Esophagus (tissue), 2 donors: ENCODE results near the gene DHDH. TPM values are rescaled to one million over a fixed set of nuclear protein-coding genes. Genes with fewer than 3 reads are reported as not detected.

Experiments
- H3K27ac ChIP-seq, 2 donors: one replicate each; pipeline ENCODE4 v1.5.1; 2013; ENCODE audit warnings: low read depth in 2 of 2, mild to moderate bottlenecking in 2 of 2, inconsistent platforms in 1 of 2, low read length in 1 of 2, moderate library complexity in 1 of 2
- H3K27me3 ChIP-seq, 2 donors: one replicate each; pipeline ENCODE4 v1.6.1; 2013; ENCODE audit warnings: low read length in 2 of 2, control low read depth in 1 of 2, mild to moderate bottlenecking in 1 of 2; ENCODE audit not compliant: insufficient read depth in 2 of 2, control insufficient read depth in 1 of 2
- H3K36me3 ChIP-seq, 2 donors: one replicate each; pipeline ENCODE4 v1.6.1; 2013; ENCODE audit warnings: low read length in 1 of 2; ENCODE audit not compliant: control insufficient read depth in 2 of 2, insufficient read depth in 2 of 2
- H3K4me1 ChIP-seq, 2 donors: one replicate each; pipeline ENCODE4 v1.6.1; 2013; ENCODE audit warnings: low read length in 1 of 2; ENCODE audit not compliant: control insufficient read depth in 2 of 2, insufficient read depth in 2 of 2
- H3K4me3 ChIP-seq, 2 donors: one replicate each; pipeline ENCODE4 v1.5.1; 2013; ENCODE audit warnings: low read length in 2 of 2, mild to moderate bottlenecking in 2 of 2, low read depth in 1 of 2, moderate library complexity in 1 of 2
- H3K9me3 ChIP-seq, 2 donors: one replicate each; pipeline ENCODE4 v1.6.1; 2013; ENCODE audit warnings: mild to moderate bottlenecking in 2 of 2, low read depth in 1 of 2, low read length in 1 of 2, moderate library complexity in 1 of 2; ENCODE audit not compliant: control insufficient read depth in 2 of 2, insufficient read depth in 1 of 2
- WGBS, 2 donors: extraction: QIAGEN DNeasy Blood & Tissue Kit; methylation state at CpG; one replicate each; pipeline ENCODE4 v1.1.7; 2013; 5-methylcytosine and 5-hydroxymethylcytosine counted together
- polyA plus RNA-seq, 2 donors: library from polyadenylated mRNA; stranded (reverse); fragments of 200-250 nt; gene quantifications; one replicate each; pipeline ENCODE4 v1.2.3, GENCODE V29; 2013
- donor health status: healthy with polysubstance abuse.
- donor health status: Bipolar disorder and iron deficiency.

DHDH gene
- polyA plus RNA-seq, 2 donors, result 0.57 to 1.3 TPM

DNA sequence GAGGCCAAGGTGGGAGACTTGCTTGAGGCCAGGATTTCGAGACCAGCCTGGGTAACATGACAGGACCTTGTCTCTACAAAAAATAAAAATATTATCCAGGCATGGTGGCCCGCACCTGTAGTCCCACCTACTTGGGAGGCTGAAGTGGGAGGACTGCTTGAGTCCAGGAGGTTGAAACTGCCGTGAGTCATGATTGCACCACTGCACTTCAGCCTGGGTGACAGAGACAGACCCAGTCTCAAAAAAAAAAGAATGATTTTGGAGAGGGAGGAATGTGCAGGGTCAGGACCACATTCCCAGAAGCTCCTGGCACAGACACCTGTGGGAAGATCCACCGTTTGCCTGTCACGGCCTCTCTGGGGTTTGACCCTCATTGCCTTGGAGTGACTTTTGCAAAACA is 11.9 kb downstream of the DHDH start:
- Histone ChIP-seq H3K4me3 (no peak overlapping the region), H3K36me3 (no peaks in the 10 kb centered on the region), H3K4me1 (peaks cover 3 to 4% of the 10 kb centered on the region in 2 donors), H3K27me3 (no peaks in the 10 kb centered on the region), H3K27ac (no peak overlapping the region), H3K9me3 (no peaks in the 10 kb centered on the region)
- WGBS, 2 donors, result 90 to 91% methylated on average over 5 of the region's 5 CpGs

DNA sequence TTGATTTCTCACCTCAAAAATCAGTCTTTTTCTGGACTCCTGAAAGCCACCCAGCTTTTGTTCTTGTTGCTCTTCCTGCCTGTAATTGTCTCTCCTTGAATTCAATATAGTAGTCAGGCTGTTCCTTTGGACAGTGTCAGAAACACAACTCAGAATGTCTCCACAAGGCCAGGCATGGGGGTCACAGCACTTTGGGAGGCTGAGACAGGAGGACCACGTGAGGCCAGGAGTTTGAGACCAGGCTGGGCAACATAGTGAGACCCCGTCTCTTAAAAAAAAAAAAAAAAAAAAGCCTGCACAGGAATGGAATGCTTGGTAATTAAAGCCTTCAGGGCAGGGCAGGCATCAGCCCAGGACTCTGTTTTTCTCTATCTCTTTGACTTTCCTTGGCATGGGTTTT is 12.3 kb downstream of the DHDH start:
- WGBS, 2 donors, result 78 to 84% methylated on average over 2 of the region's 2 CpGs
- no peaks in the 10 kb centered on the region for H3K9me3 ChIP-seq
- H3K27ac ChIP-seq, result no peak overlapping the region
- H3K4me3 ChIP-seq, result no peak overlapping the region
- H3K36me3 ChIP-seq, result no peaks in the 10 kb centered on the region
- H3K27me3 ChIP-seq, result no peaks in the 10 kb centered on the region
- H3K4me1 ChIP-seq, result peaks cover 3 to 4% of the 10 kb centered on the region in 2 donors

DNA sequence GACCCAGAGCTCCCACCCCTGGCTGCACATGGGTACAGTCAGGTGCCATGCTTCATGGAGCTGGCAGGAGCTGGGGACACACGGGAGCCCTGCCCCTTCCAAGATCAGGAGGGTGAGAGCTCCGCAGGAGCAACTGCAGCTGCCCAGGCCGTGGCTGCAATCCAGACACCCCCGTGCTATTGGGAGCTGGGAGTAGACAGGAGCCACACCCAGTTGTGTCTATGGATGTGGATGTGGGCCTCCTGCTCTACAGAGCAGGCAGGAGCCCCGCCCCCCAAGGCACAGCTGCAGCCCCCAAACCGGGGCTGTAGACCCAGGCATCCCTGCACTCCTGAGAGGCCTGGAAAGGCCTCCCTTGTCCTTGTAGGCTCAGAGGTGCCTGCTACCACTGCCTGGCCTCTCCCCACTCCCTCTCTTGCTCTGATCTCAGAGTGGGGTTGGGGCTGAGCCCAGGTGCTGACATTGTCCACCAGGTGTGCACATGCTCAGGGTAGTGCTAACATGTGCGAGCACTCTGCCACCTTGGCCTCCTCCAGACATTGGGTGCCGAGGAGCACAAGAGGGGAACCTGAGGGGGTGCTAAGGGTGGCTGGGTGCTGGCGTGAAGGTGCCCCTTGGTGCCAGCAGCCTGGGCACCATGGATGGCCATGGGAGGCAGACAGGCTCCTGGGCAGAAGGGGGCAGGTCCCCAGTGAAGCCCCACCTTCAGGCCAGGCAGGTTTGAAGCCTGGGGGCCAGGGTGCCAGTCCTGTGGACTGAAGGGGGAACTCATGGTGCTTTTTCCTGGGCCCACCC is 13.2 kb downstream of the DHDH start:
- Histone ChIP-seq H3K36me3 (no peaks in the 10 kb centered on the region), H3K27ac (no peak overlapping the region), H3K4me1 (peaks cover 3 to 4% of the 10 kb centered on the region in 2 donors), H3K9me3 (no peaks in the 10 kb centered on the region), H3K27me3 (no peaks in the 10 kb centered on the region), H3K4me3 (no peak overlapping the region)
- whole genome bisulfite sequencing, 2 donors, result 59 to 73% methylated on average over 8 to 9 of the region's 9 CpGs

DNA sequence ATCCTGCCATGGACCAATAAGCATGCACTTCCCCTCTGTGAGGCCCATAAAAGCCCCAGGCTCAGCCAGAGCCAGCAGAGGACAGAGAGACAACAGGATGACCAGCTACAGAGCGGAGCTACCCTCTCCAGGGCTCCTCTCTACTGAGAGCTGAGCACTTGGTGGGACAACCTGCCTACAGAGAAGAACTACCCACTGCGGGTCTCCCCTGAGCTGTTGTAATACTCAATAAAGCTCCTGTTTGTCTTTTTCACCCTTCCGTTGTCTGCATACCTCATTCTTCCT is 13.7 kb downstream of the DHDH start:
- no peaks in the 10 kb centered on the region for H3K27me3 ChIP-seq
- 94 to 99% methylated on average over 3 of the region's 3 CpGs for WGBS, 2 donors
- H3K27ac ChIP-seq, result no peak overlapping the region
- H3K36me3 ChIP-seq, result no peaks in the 10 kb centered on the region
- no peak overlapping the region for H3K4me3 ChIP-seq
- H3K9me3 ChIP-seq, result no peaks in the 10 kb centered on the region
- H3K4me1 ChIP-seq, result peaks cover 3 to 4% of the 10 kb centered on the region in 2 donors

DNA sequence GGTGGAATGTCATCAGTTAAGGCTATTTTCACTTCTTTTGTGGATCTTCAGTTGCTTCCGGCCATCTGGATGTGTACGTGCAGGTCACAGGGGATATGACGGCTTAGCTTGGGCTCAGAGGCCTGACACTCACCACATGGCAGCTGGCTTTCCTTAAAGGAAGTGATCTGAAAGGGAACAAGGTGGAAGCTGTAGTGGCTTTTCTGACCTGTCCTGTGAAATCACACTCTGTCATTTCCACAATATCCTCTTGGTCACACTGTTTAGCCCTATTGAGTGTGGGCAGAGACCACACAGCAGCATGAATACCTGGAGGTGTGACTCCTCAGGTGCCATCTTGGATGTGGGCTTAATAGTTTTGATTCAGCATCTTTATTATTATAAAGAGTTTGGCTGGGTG is 16.7 kb downstream of the DHDH start:
- no peaks in the 10 kb centered on the region for H3K9me3 ChIP-seq
- no peaks in the 10 kb centered on the region for H3K27me3 ChIP-seq
- 80 to 83% methylated on average over 3 of the region's 3 CpGs for WGBS, 2 donors
- peaks cover 3 to 4% of the 10 kb centered on the region in 2 donors for H3K4me1 ChIP-seq
- no peak overlapping the region for H3K4me3 ChIP-seq
- no peak overlapping the region for H3K27ac ChIP-seq
- H3K36me3 ChIP-seq, result no peaks in the 10 kb centered on the region

DNA sequence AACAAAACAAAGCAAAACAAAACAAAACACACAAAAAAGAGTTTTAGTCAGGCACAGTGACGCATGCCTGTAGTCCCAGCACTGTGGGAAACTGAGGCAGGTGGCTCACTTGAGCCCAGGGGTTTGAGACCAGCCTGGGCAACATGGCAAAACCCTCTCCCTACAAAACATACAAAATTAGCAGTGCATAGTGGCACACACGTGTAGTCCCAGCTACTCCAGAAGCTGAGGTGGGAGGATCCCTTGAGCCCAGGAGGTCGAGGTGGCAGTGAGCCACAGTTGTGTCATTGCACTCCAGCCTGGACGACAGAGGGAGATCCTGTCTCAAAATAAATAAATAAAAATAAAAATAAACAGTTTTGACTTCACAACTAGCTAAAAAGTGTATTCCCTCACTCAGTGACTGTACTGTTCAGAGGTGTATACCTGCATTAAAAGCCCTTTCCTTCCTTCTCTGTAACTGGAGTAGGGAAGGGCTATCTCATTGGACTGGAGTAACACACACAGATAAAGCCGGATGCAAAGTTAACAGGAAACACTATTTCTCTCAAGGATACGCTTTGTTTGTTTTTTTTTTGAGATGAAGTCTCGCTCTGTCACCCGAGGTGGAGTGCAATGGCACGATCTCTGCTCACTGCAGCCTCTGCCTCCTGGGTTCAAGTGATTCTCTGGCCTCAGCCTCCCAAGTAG is 17.5 kb downstream of the DHDH start:
- 56% methylated on average over 9 of the region's 9 CpGs for WGBS, 2 donors
- Histone ChIP-seq H3K27me3 (no peaks in the 10 kb centered on the region), H3K27ac (no peak overlapping the region), H3K4me1 (peaks cover 9 to 12% of the 10 kb centered on the region in 2 donors), H3K36me3 (peaks cover 0 to under 1% of the 10 kb centered on the region in 2 donors), H3K4me3 (no peak overlapping the region), H3K9me3 (no peaks in the 10 kb centered on the region)

DNA sequence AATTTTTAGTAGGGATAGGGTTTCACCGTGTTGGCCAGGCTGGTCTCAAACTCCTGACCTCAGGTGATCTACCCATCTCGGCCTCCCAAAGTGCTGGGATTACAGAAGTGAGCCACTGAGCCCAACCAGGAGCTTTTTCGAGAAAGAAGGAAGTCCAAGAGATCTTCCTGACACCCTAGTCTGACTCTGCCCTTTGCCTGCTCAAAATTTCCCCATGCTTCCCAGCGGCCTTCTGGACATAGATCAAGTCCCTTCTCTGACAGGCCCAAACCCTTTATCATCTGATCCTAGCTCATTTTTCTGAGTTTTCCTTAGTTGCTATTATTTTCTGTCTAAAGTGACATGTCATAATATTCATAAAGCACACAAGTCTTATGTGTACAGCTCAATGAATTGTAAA is 19.6 kb downstream of the DHDH start:
- Histone ChIP-seq H3K4me1 (peaks cover 8 to 10% of the 10 kb centered on the region in 2 donors), H3K27ac (no peak overlapping the region), H3K36me3 (peaks cover 0 to 3% of the 10 kb centered on the region in 2 donors), H3K27me3 (no peaks in the 10 kb centered on the region), H3K9me3 (no peaks in the 10 kb centered on the region), H3K4me3 (no peak overlapping the region)
- WGBS, 2 donors, result 77 to 79% methylated on average over 4 of the region's 4 CpGs

DNA sequence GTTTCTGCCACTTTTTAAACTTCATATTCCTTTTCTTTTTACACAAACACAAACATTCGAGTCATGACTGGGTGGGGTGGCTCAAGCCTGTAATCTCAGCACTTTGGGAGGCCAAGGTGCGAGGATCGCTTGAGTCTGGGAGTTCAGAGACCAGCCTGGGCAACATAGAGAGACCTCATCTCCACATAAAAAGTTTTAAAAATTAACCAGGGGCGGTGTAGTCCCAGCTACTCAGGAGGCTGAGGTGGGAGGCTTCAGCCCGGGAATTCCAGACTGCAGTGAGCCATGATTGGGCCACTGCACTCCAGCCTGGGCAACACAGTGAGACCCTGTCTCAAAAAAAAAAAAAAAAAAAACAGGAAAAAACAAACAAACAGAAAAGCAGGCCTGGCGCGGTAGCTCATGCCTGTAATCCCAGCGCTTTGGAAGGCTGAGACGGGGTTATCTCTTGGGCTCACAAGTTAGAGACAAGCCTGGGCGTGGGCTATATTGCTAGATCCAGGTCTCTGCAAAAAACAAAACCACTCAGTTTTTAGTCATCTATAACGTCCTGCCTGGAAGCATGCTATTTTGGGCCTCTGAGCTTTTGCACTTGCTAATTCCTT is 20.6 kb downstream of the DHDH start:
- H3K36me3 ChIP-seq, result peaks cover 0 to 3% of the 10 kb centered on the region in 2 donors
- H3K27me3 ChIP-seq, result no peaks in the 10 kb centered on the region
- 49% methylated on average over 11 of the region's 11 CpGs for WGBS, 2 donors
- H3K27ac ChIP-seq, result peak overlapping the region; percentile 73 to 83
- peaks cover 8 to 10% of the 10 kb centered on the region in 2 donors for H3K4me1 ChIP-seq
- no peaks in the 10 kb centered on the region for H3K9me3 ChIP-seq
- peak overlapping the region; percentile 79 to 92 for H3K4me3 ChIP-seq

DNA sequence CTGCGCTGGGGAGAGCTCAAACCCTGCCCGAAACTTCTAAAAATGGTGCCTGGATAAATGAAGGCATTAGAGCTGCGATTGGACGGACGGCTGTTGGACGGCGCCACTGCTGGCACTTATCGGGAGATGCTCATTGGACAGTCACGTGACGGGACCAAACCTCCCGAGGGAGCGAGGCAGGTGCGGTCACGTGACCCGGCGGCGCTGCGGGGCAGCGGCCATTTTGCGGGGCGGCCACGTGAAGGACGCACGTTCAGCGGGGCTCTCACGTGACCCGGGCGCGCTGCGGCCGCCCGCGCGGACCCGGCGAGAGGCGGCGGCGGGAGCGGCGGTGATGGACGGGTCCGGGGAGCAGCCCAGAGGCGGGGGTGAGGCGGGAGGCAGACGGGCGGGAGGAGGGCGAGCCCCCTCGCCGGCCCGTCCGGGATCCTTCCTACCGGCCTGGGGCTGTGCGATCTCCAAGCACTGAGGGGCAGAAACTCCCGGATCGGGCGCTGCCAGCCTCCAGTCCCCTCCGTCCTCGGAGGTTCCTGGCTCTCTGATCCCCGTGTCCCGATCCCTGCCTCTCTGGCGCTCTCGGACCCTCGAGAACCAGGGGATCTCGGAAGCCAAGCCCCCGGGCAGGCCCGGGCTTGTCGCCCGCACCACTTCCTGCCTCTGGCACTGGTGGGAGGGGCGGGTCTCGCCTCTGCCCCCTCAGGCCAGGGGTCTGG is 21.3 kb downstream of the DHDH start, which contains the start of gene BAX:
TSS of gene BAX (plus strand) at position 281 of the 713 bp plus-strand sequence. CDS start at position 335, 54 bp downstream.
- no peaks in the 10 kb centered on the region for H3K27me3 ChIP-seq
- no peaks in the 10 kb centered on the region for H3K9me3 ChIP-seq
- WGBS, 2 donors, result 0% methylated on average over 38 to 71 of the region's 71 CpGs
- H3K27ac ChIP-seq, result peak within 1 kb of the TSS; percentile 73 to 83
- peak within 1 kb of the TSS; percentile 79 to 92 for H3K4me3 ChIP-seq
- H3K4me1 ChIP-seq, result peaks cover 8 to 10% of the 10 kb centered on the region in 2 donors
- peaks cover 0 to 3% of the 10 kb centered on the region in 2 donors for H3K36me3 ChIP-seq
